GM10266 (cell line): ENCODE measurements around the gene CCDC51.
A peak's percentile ranks its signal among the peaks of the same experiment; 100 is the strongest.

Source experiments
- DNase-seq: peaks from one replicate; pipeline ENCODE4 v3.0.0; 2012; ENCODE audit errors: extremely low spot score
- TF ChIP-seq, protein P1 (sequence below): IDR thresholded peaks from 2 replicates; pipeline ENCODE4 v1.5.1; 2012; ENCODE audit warnings: mild to moderate bottlenecking, low read depth; ENCODE audit not compliant: control insufficient read depth, insufficient read depth; ENCODE audit errors: missing control alignments

CCDC51 gene

DNA sequence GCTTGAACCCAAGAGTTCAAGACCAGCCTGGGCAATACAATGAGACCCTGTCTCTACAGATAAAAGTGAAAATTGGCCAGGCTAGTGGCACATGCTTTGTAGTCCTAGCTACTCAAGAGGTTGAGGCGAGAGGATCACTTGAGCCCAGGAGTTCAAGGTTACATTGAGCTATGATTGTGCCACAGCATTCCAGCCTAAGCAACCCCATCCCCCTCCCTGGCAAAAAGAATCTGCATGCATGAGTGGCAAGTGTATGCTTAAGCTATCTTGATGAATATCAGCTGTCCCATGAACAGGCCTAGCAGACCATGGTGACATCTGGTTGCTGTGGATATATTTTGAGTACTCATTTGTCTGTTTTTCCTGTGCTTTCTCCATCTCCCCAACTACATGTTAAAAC, 11.4 kb upstream of the CCDC51 start:
- TF ChIP-seq, protein P1, sequence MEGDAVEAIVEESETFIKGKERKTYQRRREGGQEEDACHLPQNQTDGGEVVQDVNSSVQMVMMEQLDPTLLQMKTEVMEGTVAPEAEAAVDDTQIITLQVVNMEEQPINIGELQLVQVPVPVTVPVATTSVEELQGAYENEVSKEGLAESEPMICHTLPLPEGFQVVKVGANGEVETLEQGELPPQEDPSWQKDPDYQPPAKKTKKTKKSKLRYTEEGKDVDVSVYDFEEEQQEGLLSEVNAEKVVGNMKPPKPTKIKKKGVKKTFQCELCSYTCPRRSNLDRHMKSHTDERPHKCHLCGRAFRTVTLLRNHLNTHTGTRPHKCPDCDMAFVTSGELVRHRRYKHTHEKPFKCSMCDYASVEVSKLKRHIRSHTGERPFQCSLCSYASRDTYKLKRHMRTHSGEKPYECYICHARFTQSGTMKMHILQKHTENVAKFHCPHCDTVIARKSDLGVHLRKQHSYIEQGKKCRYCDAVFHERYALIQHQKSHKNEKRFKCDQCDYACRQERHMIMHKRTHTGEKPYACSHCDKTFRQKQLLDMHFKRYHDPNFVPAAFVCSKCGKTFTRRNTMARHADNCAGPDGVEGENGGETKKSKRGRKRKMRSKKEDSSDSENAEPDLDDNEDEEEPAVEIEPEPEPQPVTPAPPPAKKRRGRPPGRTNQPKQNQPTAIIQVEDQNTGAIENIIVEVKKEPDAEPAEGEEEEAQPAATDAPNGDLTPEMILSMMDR: no peak
- no peak for DNase-seq

DNA sequence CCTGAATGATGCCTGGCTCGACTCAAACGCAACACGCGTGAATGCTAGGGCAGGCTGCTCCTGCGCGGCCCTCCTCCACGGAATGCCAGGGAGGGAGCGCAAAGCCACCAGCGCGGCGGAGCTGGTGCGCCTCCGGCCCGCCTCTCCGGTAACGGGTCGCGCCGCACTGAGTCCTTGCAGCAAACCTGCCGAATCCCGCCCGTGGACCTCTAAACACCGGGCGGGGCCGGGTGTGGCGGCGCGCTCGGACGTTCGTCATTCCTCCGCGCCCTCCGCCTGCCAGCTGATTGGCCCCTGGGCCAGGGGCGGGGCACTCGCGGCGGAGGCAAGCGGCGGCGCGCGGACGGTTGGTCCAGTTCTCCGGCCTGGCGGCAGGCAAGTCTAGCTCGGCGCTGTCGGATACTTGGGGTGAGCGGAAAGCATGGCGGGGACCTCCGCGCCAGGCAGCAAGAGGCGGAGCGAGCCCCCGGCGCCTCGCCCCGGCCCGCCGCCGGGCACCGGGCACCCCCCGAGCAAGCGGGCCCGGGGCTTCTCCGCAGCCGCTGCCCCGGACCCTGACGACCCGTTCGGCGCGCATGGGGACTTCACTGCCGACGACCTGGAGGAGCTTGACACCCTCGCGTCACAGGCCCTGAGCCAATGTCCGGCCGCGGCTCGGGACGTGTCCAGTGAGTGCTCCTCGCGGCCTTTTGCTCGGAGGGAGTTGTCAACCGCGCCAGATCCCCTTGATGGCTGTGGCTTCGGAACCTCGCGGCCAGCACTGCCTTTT, 6.7 kb upstream of the CCDC51 start, which contains the start of gene ATRIP:
ATRIP (plus strand) TSS at position 313 of the 769 bp plus-strand sequence; CDS start at position 422, 109 bp downstream.
- DNase-seq: peak; percentile 95
- TF ChIP-seq, protein P1: no peak

DNA sequence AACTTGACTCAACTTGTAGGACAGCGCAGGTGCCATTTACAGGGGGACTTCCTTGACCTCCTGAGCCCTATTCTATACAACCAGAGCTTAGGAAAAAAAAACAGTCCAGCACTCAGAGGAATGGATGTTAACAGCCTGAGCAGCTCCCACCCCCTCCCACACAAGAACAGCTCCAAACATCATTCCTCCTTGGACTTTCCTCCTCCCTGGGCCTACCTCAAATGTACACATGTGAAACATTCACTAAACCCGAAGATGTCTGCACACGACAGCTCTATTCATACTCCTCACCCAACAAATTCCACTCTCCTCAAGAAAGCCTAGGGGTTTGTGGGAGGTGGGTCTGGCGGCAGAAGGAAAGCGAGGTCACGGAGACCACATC, 6.1 kb upstream of the CCDC51 start:
- DNase-seq: no peak
- TF ChIP-seq, protein P1: no peak

DNA sequence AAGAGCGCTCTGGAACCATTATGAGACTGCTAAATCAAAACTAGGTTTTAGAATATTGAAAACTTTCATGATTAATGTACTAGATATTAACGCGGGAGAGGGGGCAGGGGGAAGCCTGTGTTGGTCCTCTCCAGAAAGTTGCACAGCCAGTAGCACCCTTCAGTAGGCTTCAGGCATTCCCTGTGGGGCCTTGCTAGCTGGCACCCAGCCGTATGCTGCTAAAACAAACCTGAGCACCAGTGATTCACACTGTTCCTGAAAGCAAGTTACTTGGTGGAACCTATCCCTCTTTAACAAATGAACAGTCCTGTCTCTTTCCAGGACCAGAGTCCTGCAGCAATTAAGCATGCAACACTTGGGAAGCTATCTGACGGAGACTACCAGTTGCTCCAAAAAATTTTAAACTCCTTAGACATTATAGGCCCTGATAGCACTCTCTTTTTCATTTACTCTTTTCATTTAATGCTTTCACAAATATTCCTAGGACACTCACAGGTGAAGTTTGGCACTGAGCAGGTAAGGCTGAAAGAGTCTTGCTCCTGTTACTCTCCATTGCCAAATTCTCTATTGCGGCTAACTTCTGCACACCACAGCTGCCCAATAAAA, 5.5 kb upstream of the CCDC51 start:
- TF ChIP-seq, protein P1: no peak
- DNase-seq: no peak

DNA sequence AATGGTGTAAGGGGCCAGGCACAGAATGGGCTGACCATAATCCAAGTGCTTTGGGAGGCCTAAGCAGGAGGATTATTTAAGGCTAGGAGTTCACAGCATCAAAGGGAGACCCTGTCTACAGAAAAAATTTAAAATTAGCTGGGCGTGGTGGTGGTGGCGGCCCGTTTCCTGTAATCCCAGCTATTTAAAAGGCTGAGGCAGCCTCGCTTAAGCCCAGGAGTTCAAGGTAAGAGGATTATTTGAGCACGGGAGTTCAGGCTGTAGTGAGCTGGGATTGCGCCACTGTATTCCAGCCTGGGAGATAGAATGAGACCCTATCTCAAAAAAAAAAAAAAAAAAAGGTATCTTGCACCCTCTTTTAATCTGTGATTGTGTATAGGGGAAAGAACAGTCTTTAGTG, 2.0 kb upstream of the CCDC51 start:
- no peak for DNase-seq
- TF ChIP-seq, protein P1: no peak

DNA sequence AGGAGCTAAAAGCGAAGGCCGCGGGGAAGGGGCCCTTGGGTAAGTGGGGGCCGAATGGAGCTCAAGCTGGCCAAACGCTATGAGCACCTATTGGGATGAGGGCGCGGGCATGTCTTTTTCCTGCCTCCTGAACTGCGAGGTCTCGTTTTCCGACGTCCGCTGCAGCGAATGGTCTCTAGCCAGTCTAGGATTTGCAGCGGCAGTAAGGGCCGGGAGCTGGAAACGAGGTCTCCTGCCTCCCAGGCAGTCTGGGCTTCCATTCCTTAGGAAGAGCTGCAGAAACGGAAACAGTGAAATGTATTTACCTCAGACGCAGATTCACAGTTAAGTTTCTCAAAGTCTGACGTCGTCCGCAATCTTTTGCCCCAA, 655 bp upstream of the CCDC51 start:
- TF ChIP-seq, protein P1: no peak
- DNase-seq: no peak

DNA sequence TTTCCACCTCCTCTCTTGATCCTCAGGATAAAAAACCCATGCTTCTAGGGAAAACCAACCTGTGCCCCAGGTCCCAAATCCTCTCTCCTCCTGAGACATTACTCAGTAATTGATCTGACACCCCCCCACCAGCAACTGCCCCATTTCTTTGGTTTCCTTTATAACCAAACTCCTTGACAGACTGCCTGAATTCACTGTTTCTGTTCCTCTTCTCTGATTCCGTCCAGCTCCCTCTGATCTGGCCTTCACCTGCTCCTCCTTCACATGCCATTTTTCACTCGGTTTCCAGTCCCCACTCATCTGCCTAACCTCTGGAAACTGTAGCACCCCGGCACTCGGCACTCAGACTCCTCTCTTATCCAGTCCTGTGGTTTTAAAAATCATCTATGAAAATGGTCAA, 2.1 kb downstream of the CCDC51 start:
- peak; percentile 15 for DNase-seq
- TF ChIP-seq, protein P1: no peak
